Naive thymus-derived CD4-positive, alpha-beta T cell (primary cell): ENCODE measurements around the gene DECR2. TPM values are rescaled to one million over a fixed set of nuclear protein-coding genes. Genes with fewer than 3 reads are reported as not detected.

ENCODE experiments used
- ATAC-seq: fragments of 150-1000 bp; cut with Tn5 transposase; 2 replicates; pipeline ENCODE4 v1.10.0; 2021; ENCODE audit warnings: mild to moderate bottlenecking, moderate library complexity
- CTCF ChIA-PET: fragments of 350-600 bp; sonication (Branson Sonifier 250); formaldehyde crosslinking; loops from one replicate; lab custom pipeline; 2021; ENCODE audit warnings: antibody characterized with exemption; lab: Charles Lee
- POLR2A ChIA-PET: fragments of 350-600 bp; sonication (Branson Sonifier 250); formaldehyde crosslinking; loops from one replicate; lab custom pipeline; 2021; ENCODE audit warnings: antibody characterized with exemption, inconsistent platforms; lab: Charles Lee
- DNase-seq, 9 donors: peaks; one replicate each; pipeline versions ENCODE4 v3.0.0 to v3.0.0-alpha.2; 2020 to 2022; ENCODE audit warnings: mixed read lengths in 1 of 9
- H3K27ac ChIP-seq: one replicate; pipeline ENCODE4 v1.7.0; 2013; ENCODE audit warnings: mild to moderate bottlenecking, low read depth, low read length, moderate library complexity
- H3K27me3 ChIP-seq, 2 donors: one replicate each; pipeline ENCODE4 v1.7.0; 2013; ENCODE audit warnings: low read length in 2 of 2, mild to moderate bottlenecking in 2 of 2, moderate library complexity in 2 of 2; ENCODE audit not compliant: control insufficient read depth in 2 of 2, insufficient read depth in 2 of 2
- H3K36me3 ChIP-seq, 3 experiments: 1 replicate in 2 of 3; 2 replicates in 1 of 3; pipeline ENCODE4 v1.7.0; 2013; ENCODE audit warnings: low read length in 3 of 3, mild to moderate bottlenecking in 3 of 3, moderate library complexity in 1 of 3; ENCODE audit not compliant: insufficient read depth in 3 of 3, control insufficient read depth in 2 of 3
- H3K4me1 ChIP-seq, 2 donors: one replicate each; pipeline ENCODE4 v1.7.0; 2013; ENCODE audit warnings: low read length in 2 of 2, mild to moderate bottlenecking in 2 of 2, moderate library complexity in 1 of 2; ENCODE audit not compliant: control insufficient read depth in 2 of 2, insufficient read depth in 2 of 2
- H3K4me3 ChIP-seq: 2 replicates; pipeline ENCODE4 v1.7.0; 2013; ENCODE audit warnings: mild to moderate bottlenecking, low read length
- H3K9me3 ChIP-seq, 3 experiments: 1 replicate in 2 of 3; 2 replicates in 1 of 3; pipeline ENCODE4 v1.7.0; 2013; ENCODE audit warnings: low read length in 3 of 3; ENCODE audit not compliant: control insufficient read depth in 2 of 3
- H3K27ac Mint-ChIP-seq, 9 donors: one replicate each; pipeline ENCODE4 v1.8.0; 2020 to 2022; ENCODE audit warnings: mixed read lengths in 9 of 9, mild to moderate bottlenecking in 8 of 9, moderate library complexity in 5 of 9, inconsistent platforms in 2 of 9
- H3K27me3 Mint-ChIP-seq, 5 donors: one replicate each; pipeline ENCODE4 v1.8.0; 2021 to 2022; ENCODE audit warnings: mixed read lengths in 5 of 5, mild to moderate bottlenecking in 1 of 5
- H3K36me3 Mint-ChIP-seq, 5 donors: one replicate each; pipeline ENCODE4 v1.8.0; 2020 to 2022; ENCODE audit warnings: mixed read lengths in 5 of 5, mild to moderate bottlenecking in 3 of 5, inconsistent platforms in 1 of 5
- H3K4me1 Mint-ChIP-seq, 7 donors: one replicate each; pipeline ENCODE4 v1.8.0; 2020 to 2022; ENCODE audit warnings: mixed read lengths in 7 of 7, mild to moderate bottlenecking in 3 of 7, inconsistent platforms in 1 of 7
- H3K4me3 Mint-ChIP-seq, 10 donors: one replicate each; pipeline ENCODE4 v1.8.0; 2020 to 2022; ENCODE audit warnings: mild to moderate bottlenecking in 10 of 10, mixed read lengths in 10 of 10, moderate library complexity in 6 of 10, inconsistent platforms in 2 of 10
- H3K9me3 Mint-ChIP-seq, 11 donors: one replicate each; pipeline ENCODE4 v1.8.0; 2020 to 2022; ENCODE audit warnings: mixed read lengths in 11 of 11, mild to moderate bottlenecking in 4 of 11, inconsistent platforms in 1 of 11, moderate library complexity in 1 of 11
- intact Hi-C, 2 donors: fragments of 100-400 bp; cut with micrococcal nuclease; formaldehyde crosslinking; loops; one replicate each; pipeline ENCODE4 v1.15.1; 2023
- polyA plus RNA-seq, 2 donors: library from polyadenylated mRNA; unstranded; fragments of 300-500 nt; fragmentation: Illumina TruSeq; gene quantifications; one replicate each; pipeline ENCODE4 v1.2.3, GENCODE V29; 2021
- total RNA-seq, 6 experiments: library from RNA in 5 of 6; stranded (reverse) in 5 of 6; gene quantifications; 1 replicate in 5 of 6; 2 replicates in 1 of 6; pipeline ENCODE4 v1.2.3 and lab custom pipeline; 2021 to 2026

Gene DECR2
- total and polyA plus RNA-seq, 7 experiments from 2014 or later, result 7.8 to 13.8 (median 8.5) TPM

GRCh38 chr16:380762-381011 is 21.0 kb upstream of the DECR2 start:
- Mint-ChIP-seq H3K27me3 (peaks cover 0 to 11% (median 0%) of the 10 kb centered on the region in 5 donors), H3K4me3 (peak overlapping the region; percentile 63 to 97 (median 86)), H3K9me3 (no peaks in the 10 kb centered on the region), H3K36me3 (peaks cover 0 to 3% (median 0%) of the 10 kb centered on the region in 5 donors), H3K27ac (peak overlapping the region in 7 of 9 donors; percentile 90 to 98 (median 97)), H3K4me1 (peaks cover 7 to 29% (median 21%) of the 10 kb centered on the region in 7 donors)
- intact Hi-C loops, result loop anchor here (1.0 to 10.0 kb wide), 3 partner anchors 10 to 207 kb away; partner anchors contain the start of gene MRPL28 (in 2 of the 2)
- peak overlapping the region; percentile 61 for H3K4me3 ChIP-seq
- H3K36me3 ChIP-seq, result peaks cover 0 to 26% (median 4%) of the 10 kb centered on the region in 3 experiments
- H3K4me1 ChIP-seq, result peaks cover 18 to 23% of the 10 kb centered on the region in 2 donors
- no peaks in the 10 kb centered on the region for H3K9me3 ChIP-seq
- POLR2A ChIA-PET, result interaction anchor here (0.7 to 7.7 kb wide), 6 partner anchors 9 to 1584 kb away, joined by 3 to 120 read pairs (median 8); partner anchors contain the start of genes DECR2, FAM234A, MRPL28 and NME4
- peak overlapping the region; percentile 81 for H3K27ac ChIP-seq
- no peaks in the 10 kb centered on the region for H3K27me3 ChIP-seq
- DNase-seq (no peak), ATAC-seq (no peak)
- CTCF ChIA-PET, result interaction anchor here (0.7 to 0.9 kb wide), 2 partner anchors 18 to 21 kb away, joined by 3 to 4 read pairs; partner anchors contain the start of gene DECR2

- peaks cover 0 to 11% (median 0%) of the 10 kb centered on the region in 5 donors for H3K27me3 Mint-ChIP-seq
- peaks cover 7 to 29% (median 21%) of the 10 kb centered on the region in 7 donors for H3K4me1 Mint-ChIP-seq
- CTCF ChIA-PET, result interaction anchor here (0.7 to 2.3 kb wide), 3 partner anchors 10 to 21 kb away, joined by 3 to 10 read pairs (median 4); partner anchors contain the start of genes DECR2 and MRPL28
- peak in 3 of 9 donors; percentile 33 to 46 (median 39) for DNase-seq
- peak overlapping the region; percentile 62 to 97 (median 82) for H3K4me3 Mint-ChIP-seq
- POLR2A ChIA-PET, result interaction anchor here (0.7 to 7.7 kb wide), 5 partner anchors 10 to 146 kb away, joined by 3 to 120 read pairs (median 10); partner anchors contain the start of genes DECR2, FAM234A, MRPL28 and NME4
- peaks cover 0 to 3% (median 0%) of the 10 kb centered on the region in 5 donors for H3K36me3 Mint-ChIP-seq
- Histone ChIP-seq H3K27me3 (no peaks in the 10 kb centered on the region), H3K27ac (peak overlapping the region; percentile 81), H3K4me1 (peaks cover 18 to 23% of the 10 kb centered on the region in 2 donors), H3K36me3 (peaks cover 0 to 21% (median 4%) of the 10 kb centered on the region in 3 experiments), H3K9me3 (no peaks in the 10 kb centered on the region), H3K4me3 (peak overlapping the region; percentile 61)
- intact Hi-C loops, result loop anchor here (1.0 to 10.0 kb wide), 3 partner anchors 11 to 206 kb away; partner anchors contain the start of gene MRPL28 (in 1 of the 2)
- H3K9me3 Mint-ChIP-seq, result no peaks in the 10 kb centered on the region
- peak overlapping the region in 5 of 9 donors; percentile 59 to 98 (median 90) for H3K27ac Mint-ChIP-seq
- peak; percentile 43 for ATAC-seq
Measured at GRCh38 chr16:381012-381788, 20.5 kb upstream of the DECR2 start.

GRCh38 chr16:381789-382717 is 19.6 kb upstream of the DECR2 start, which contains the start of gene PGAP6:
Gene PGAP6, minus strand, starts transcription at chr16:381978. Its CDS starts 157 bp downstream, at chr16:381821.
- H3K4me1 Mint-ChIP-seq, result peaks cover 7 to 32% (median 21%) of the 10 kb centered on the region in 7 donors
- CTCF ChIA-PET, result interaction anchor here (0.7 to 2.3 kb wide), 3 partner anchors 11 to 27 kb away, joined by 3 to 10 read pairs (median 3); partner anchors contain the start of gene MRPL28
- H3K9me3 Mint-ChIP-seq, result no peaks in the 10 kb centered on the region
- no peaks in the 10 kb centered on the region for H3K9me3 ChIP-seq
- no peaks in the 10 kb centered on the region for H3K27me3 ChIP-seq
- intact Hi-C loops, result loop anchor here (1.0 to 10.0 kb wide), 8 partner anchors 12 to 205 kb away; partner anchors contain the start of genes DECR2 (in 2 of the 2), MRPL28 (in 1 of the 2), NME4 (in 1 of the 2) and RAB11FIP3 (in 1 of the 2)
- peaks cover 18 to 23% of the 10 kb centered on the region in 2 donors for H3K4me1 ChIP-seq
- ATAC-seq, result peak; percentile 83
- peak within 1 kb of the TSS; percentile 58 to 98 (median 90) for H3K27ac Mint-ChIP-seq
- H3K4me3 ChIP-seq, result peak within 1 kb of the TSS; percentile 79
- peak; percentile 36 to 83 (median 51) for DNase-seq
- H3K27me3 Mint-ChIP-seq, result peaks cover 0 to 11% (median 0%) of the 10 kb centered on the region in 5 donors
- peaks cover 0 to 12% (median under 1%) of the 10 kb centered on the region in 3 experiments for H3K36me3 ChIP-seq
- H3K27ac ChIP-seq, result peak within 1 kb of the TSS; percentile 81
- peak within 1 kb of the TSS; percentile 85 to 97 (median 90) for H3K4me3 Mint-ChIP-seq
- POLR2A ChIA-PET, result interaction anchor here (0.5 to 7.7 kb wide), 10 partner anchors 11 to 1823 kb away, joined by 3 to 120 read pairs (median 4); partner anchors contain the start of genes AXIN1, DECR2, FAM234A and MLST8
- H3K36me3 Mint-ChIP-seq, result peaks cover 0 to 3% (median 0%) of the 10 kb centered on the region in 5 donors

- ATAC-seq, result peak; percentile 27
Measured at GRCh38 chr16:383326-384051, 18.2 kb upstream of the DECR2 start.

GRCh38 chr16:386641-387156 is 15.0 kb upstream of the DECR2 start:
- POLR2A ChIA-PET, result no interaction called here
- H3K27ac ChIP-seq, result no peak overlapping the region
- peak overlapping the region in 1 of 10 donors; percentile 66 for H3K4me3 Mint-ChIP-seq

More at GRCh38 chr16:383326-384051, 18.2 kb upstream of the DECR2 start:
- peak overlapping the region; percentile 79 for H3K4me3 ChIP-seq
- no peaks in the 10 kb centered on the region for H3K9me3 Mint-ChIP-seq
- peak in 7 of 9 donors; percentile 48 to 68 (median 59) for DNase-seq
- H3K36me3 ChIP-seq, result peaks cover 0 to 4% (median 0%) of the 10 kb centered on the region in 3 experiments
- peak overlapping the region; percentile 80 to 97 (median 88) for H3K4me3 Mint-ChIP-seq
- no peaks in the 10 kb centered on the region for H3K27me3 ChIP-seq
- H3K36me3 Mint-ChIP-seq, result peaks cover 0 to 3% (median 0%) of the 10 kb centered on the region in 5 donors
- CTCF ChIA-PET, result interaction anchor here (1.2 to 2.3 kb wide), 3 partner anchors 12 to 25 kb away, joined by 3 to 10 read pairs (median 7); partner anchors contain the start of gene MRPL28
- POLR2A ChIA-PET, result interaction anchor here (0.7 to 7.7 kb wide), 7 partner anchors 10 to 306 kb away, joined by 3 to 120 read pairs (median 4); partner anchors contain the start of genes AXIN1, DECR2, MRPL28 and NME4
- intact Hi-C loops, result loop anchor here (2.0 to 10.0 kb wide), 3 partner anchors 17 to 204 kb away; partner anchors contain the start of gene DECR2 (in 1 of the 2)
- H3K27me3 Mint-ChIP-seq, result peaks cover 0 to 11% (median 0%) of the 10 kb centered on the region in 5 donors
- no peaks in the 10 kb centered on the region for H3K9me3 ChIP-seq
- peaks cover 18 to 23% of the 10 kb centered on the region in 2 donors for H3K4me1 ChIP-seq
- peaks cover 7 to 32% (median 20%) of the 10 kb centered on the region in 7 donors for H3K4me1 Mint-ChIP-seq
- H3K27ac Mint-ChIP-seq, result peak overlapping the region; percentile 39 to 96 (median 84)
- peak overlapping the region; percentile 76 for H3K27ac ChIP-seq

More at GRCh38 chr16:386641-387156, 15.0 kb upstream of the DECR2 start:
- Histone ChIP-seq H3K27me3 (no peaks in the 10 kb centered on the region), H3K36me3 (no peaks in the 10 kb centered on the region), H3K4me3 (no peak overlapping the region), H3K9me3 (no peaks in the 10 kb centered on the region), H3K4me1 (peaks cover 12% of the 10 kb centered on the region in 2 donors)
- peak overlapping the region in 3 of 9 donors; percentile 37 to 76 (median 64) for H3K27ac Mint-ChIP-seq
- H3K27me3 Mint-ChIP-seq, result peaks cover 0 to 11% (median 0%) of the 10 kb centered on the region in 5 donors
- intact Hi-C loops, result loop anchor here in 1 of 2 donors (10.0 kb wide), 1 partner anchor 98 kb away; no protein-coding TSS in a partner anchor
- peaks cover 0 to 3% (median 0%) of the 10 kb centered on the region in 5 donors for H3K36me3 Mint-ChIP-seq
- no peak for DNase-seq
- CTCF ChIA-PET, result interaction anchor here (0.6 kb wide), 1 partner anchor 1247 kb away, joined by 7 read pairs; no protein-coding TSS in a partner anchor
- ATAC-seq, result no peak
- no peaks in the 10 kb centered on the region for H3K9me3 Mint-ChIP-seq
- peaks cover 9 to 23% (median 13%) of the 10 kb centered on the region in 7 donors for H3K4me1 Mint-ChIP-seq
